K562 (cell line): ENCODE results near the gene CTDSPL. TPM values are rescaled to one million over a fixed set of nuclear protein-coding genes. Genes with fewer than 3 reads are reported as not detected.

Experiments used
- BHLHE40 ChIP-seq: IDR thresholded peaks from 2 replicates; pipeline ENCODE4 v1.6.1; 2011; ENCODE audit warnings: low read length, improper control_type of control experiment
- DPF2 ChIP-seq: fragments of 450-650 bp; IDR thresholded peaks from 2 replicates; pipeline ENCODE4 v1.6.1; 2016
- HNRNPK ChIP-seq: fragments of 200-400 bp; formaldehyde crosslinking; IDR thresholded peaks from one replicate; pipeline ENCODE4 v1.6.1; 2018; ENCODE audit warnings: mild to moderate bottlenecking, low read depth, low read length; ENCODE audit not compliant: poor library complexity, severe bottlenecking
- MAZ ChIP-seq, 2 experiments: fragments of 450-650 bp in 1 of 2; sonication (generic) in 1 of 2; formaldehyde crosslinking; IDR thresholded peaks in 1 of 2; conservative IDR thresholded peaks in 1 of 2; 2 replicates each; pipeline versions ENCODE4 v1.4.0 to v1.5.0; 2020; ENCODE audit warnings: mild to moderate bottlenecking in 1 of 2, missing genetic modification reagents in 1 of 2
- MEIS2 ChIP-seq: fragments of 450-650 bp; IDR thresholded peaks from 2 replicates; pipeline ENCODE4 v1.6.1; 2014; ENCODE audit warnings: mild to moderate bottlenecking; ENCODE audit not compliant: partially characterized antibody
- NONO ChIP-seq, 2 experiments: fragments of 200-400 bp in 1 of 2; fragments of 450-650 bp in 1 of 2; formaldehyde crosslinking in 1 of 2; IDR thresholded peaks; 2 replicates each; pipeline ENCODE4 v1.6.1; 2017; ENCODE audit warnings: low read depth in 2 of 2, mild to moderate bottlenecking in 2 of 2, moderate library complexity in 2 of 2, low read length in 1 of 2
- POLR3G ChIP-seq: IDR thresholded peaks from 2 replicates; pipeline ENCODE4 v1.6.1; 2011; ENCODE audit not compliant: insufficient read length, insufficient replicate concordance; ENCODE audit errors: extremely low read depth
- PYGO2 ChIP-seq: fragments of 450-650 bp; IDR thresholded peaks from 2 replicates; pipeline ENCODE4 v1.6.1; 2016; ENCODE audit warnings: mild to moderate bottlenecking, missing genetic modification characterization, moderate library complexity, missing compliant biosample characterization
- RBFOX2 ChIP-seq: fragments of 200-400 bp; formaldehyde crosslinking; IDR thresholded peaks from 2 replicates; pipeline ENCODE4 v1.6.1; 2017; ENCODE audit warnings: low read depth, mild to moderate bottlenecking, low read length, moderate library complexity
- SNRNP70 ChIP-seq: fragments of 200-400 bp; formaldehyde crosslinking; optimal IDR thresholded peaks from 2 replicates; pipeline ENCODE3; 2017; ENCODE audit warnings: low read depth, low read length
- SRSF3 ChIP-seq: fragments of 200-400 bp; formaldehyde crosslinking; IDR thresholded peaks from 2 replicates; pipeline ENCODE4 v1.6.1; 2016; ENCODE audit warnings: mild to moderate bottlenecking, low read length, moderate library complexity; ENCODE audit not compliant: insufficient read depth
- SRSF9 ChIP-seq: fragments of 200-400 bp; formaldehyde crosslinking; IDR thresholded peaks from 2 replicates; pipeline ENCODE4 v1.6.1; 2017; ENCODE audit warnings: low read depth, low read length, borderline replicate concordance
- TAF1 ChIP-seq: IDR thresholded peaks from 2 replicates; pipeline ENCODE4 v1.6.1; 2011; ENCODE audit warnings: mild to moderate bottlenecking, low read length, moderate library complexity; ENCODE audit not compliant: insufficient read depth, control insufficient read depth, severe bottlenecking; ENCODE audit errors: extremely low read depth
- TAF9B ChIP-seq: fragments of 450-650 bp; IDR thresholded peaks from 2 replicates; pipeline ENCODE4 v1.6.1; 2018; ENCODE audit warnings: mild to moderate bottlenecking; ENCODE audit not compliant: partially characterized antibody
- TARDBP ChIP-seq: fragments of 450-650 bp; IDR thresholded peaks from 2 replicates; pipeline ENCODE4 v1.6.1; 2016
- ZBTB5 ChIP-seq: fragments of 450-650 bp; IDR thresholded peaks from 2 replicates; pipeline ENCODE4 v1.6.1; 2017; ENCODE audit warnings: antibody characterized with exemption
- ZC3H8 ChIP-seq: fragments of 450-650 bp; IDR thresholded peaks from 2 replicates; pipeline ENCODE4 v1.6.1; 2017
- ZNF146 ChIP-seq: IDR thresholded peaks from one replicate; pipeline ENCODE4 v1.6.1; 2018; ENCODE audit warnings: missing compliant biosample characterization; ENCODE audit not compliant: unreplicated experiment
- ZNF280B ChIP-seq: fragments of 250-450 bp; sonication (Bioruptor Pico); IDR thresholded peaks from 2 replicates; pipeline ENCODE4 v1.5.1; 2021; ENCODE audit warnings: mild to moderate bottlenecking
- ZNF3 ChIP-seq: fragments of 250-450 bp; sonication (Bioruptor Pico); IDR thresholded peaks from 2 replicates; pipeline ENCODE4 v1.5.0; 2021; ENCODE audit warnings: mild to moderate bottlenecking, moderate library complexity
- ZNF699 ChIP-seq: fragments of 250-450 bp; sonication (Bioruptor Pico); IDR thresholded peaks from 2 replicates; pipeline ENCODE4 v1.8.0; 2021; ENCODE audit warnings: mild to moderate bottlenecking, moderate library complexity; ENCODE audit not compliant: insufficient replicate concordance
- polyA plus RNA-seq, 8 experiments: library from polyadenylated mRNA; depleted of rRNA in 4 of 8; stranded (reverse) in 5 of 8; unstranded in 3 of 8; fragments of >200 nt; fragmentation: Nextera tagmentation in 2 of 8; fragmentation: Illumina TruSeq in 1 of 8; extraction: Ambion mirVana in 2 of 8; extraction: Trizol in 1 of 8; gene quantifications; 2 replicates each; pipeline versions ENCODE4 v1.2.1 to v1.2.3, GENCODE V29; 2011 to 2014; ENCODE audit warnings: inconsistent platforms in 1 of 8, missing spikeins in 1 of 8
- total RNA-seq, 7 experiments: library from RNA; depleted of rRNA in 6 of 7; stranded (reverse); fragments of >200 nt in 6 of 7; fragmentation: Illumina TruSeq in 2 of 7; extraction: Trizol in 2 of 7; gene quantifications; 2 replicates each; pipeline versions ENCODE4 v1.2.1 to v1.2.3, GENCODE V29; 2011 to 2021; ENCODE audit warnings: low replicate concordance in 1 of 7
- TF ChIP-seq, protein P1 (sequence below): sonication (generic); formaldehyde crosslinking; IDR thresholded peaks from 2 replicates; pipeline ENCODE4 v1.8.1; 2022; ENCODE audit warnings: missing genetic modification reagents
- TF ChIP-seq, protein P2 (sequence below): fragments of 250-450 bp; sonication (Bioruptor Pico); IDR thresholded peaks from 2 replicates; pipeline ENCODE4 v1.8.0; 2022; ENCODE audit warnings: moderate library complexity, mild to moderate bottlenecking, inconsistent platforms

The CTDSPL gene
- total and polyA plus RNA-seq, 9 of the 15 experiments (the other 6 are each of a cell fraction or from before 2014, with no cell fraction given): 5.1 to 19.3 (median 11.3) TPM

GRCh38 chr3:38004415-38005075, 142.9 kb downstream of the CTDSPL start (continued):
- TF ChIP-seq BHLHE40 (no peak), ZBTB5 (no peak), ZC3H8 (no peak), POLR3G (no peak), SRSF9 (no peak), MAZ (CRISPR knock-in tag; conservative IDR thresholded peaks at IDR 0.05 in 1 of 2, IDR thresholded peaks at IDR 0.05 in 1 of 2) (no peak), TARDBP (no peak), ZNF146 (CRISPR knock-in tag) (no peak), ZNF280B (CRISPR knock-in tag) (no peak), ZNF699 (CRISPR knock-in tag) (no peak), HNRNPK (no peak), MEIS2 (no peak), PYGO2 (tag) (no peak), RBFOX2 (no peak), SNRNP70 (no peak), NONO (IDR thresholded peaks at IDR 0.05; ENCODE audit: low read depth in 2 of 2, low read length in 1 of 2) (no peak), TAF9B (no peak), DPF2 (no peak), ZNF3 (CRISPR knock-in tag) (no peak), TAF1 (no peak), SRSF3 (no peak)
- TF ChIP-seq, protein P1, sequence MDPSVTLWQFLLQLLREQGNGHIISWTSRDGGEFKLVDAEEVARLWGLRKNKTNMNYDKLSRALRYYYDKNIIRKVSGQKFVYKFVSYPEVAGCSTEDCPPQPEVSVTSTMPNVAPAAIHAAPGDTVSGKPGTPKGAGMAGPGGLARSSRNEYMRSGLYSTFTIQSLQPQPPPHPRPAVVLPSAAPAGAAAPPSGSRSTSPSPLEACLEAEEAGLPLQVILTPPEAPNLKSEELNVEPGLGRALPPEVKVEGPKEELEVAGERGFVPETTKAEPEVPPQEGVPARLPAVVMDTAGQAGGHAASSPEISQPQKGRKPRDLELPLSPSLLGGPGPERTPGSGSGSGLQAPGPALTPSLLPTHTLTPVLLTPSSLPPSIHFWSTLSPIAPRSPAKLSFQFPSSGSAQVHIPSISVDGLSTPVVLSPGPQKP (CRISPR knock-in tag): 0 out of 2 replicates have a peak, but pooled peaks have one; percentile 84
- TF ChIP-seq, protein P2, sequence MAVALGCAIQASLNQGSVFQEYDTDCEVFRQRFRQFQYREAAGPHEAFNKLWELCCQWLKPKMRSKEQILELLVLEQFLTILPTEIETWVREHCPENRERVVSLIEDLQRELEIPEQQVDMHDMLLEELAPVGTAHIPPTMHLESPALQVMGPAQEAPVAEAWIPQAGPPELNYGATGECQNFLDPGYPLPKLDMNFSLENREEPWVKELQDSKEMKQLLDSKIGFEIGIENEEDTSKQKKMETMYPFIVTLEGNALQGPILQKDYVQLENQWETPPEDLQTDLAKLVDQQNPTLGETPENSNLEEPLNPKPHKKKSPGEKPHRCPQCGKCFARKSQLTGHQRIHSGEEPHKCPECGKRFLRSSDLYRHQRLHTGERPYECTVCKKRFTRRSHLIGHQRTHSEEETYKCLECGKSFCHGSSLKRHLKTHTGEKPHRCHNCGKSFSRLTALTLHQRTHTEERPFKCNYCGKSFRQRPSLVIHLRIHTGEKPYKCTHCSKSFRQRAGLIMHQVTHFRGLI (CRISPR knock-in tag): no peak
